ENCODE results near the gene RORB.
A peak's percentile ranks its signal among the peaks of the same experiment; 100 is the strongest.

RORB gene

DNA sequence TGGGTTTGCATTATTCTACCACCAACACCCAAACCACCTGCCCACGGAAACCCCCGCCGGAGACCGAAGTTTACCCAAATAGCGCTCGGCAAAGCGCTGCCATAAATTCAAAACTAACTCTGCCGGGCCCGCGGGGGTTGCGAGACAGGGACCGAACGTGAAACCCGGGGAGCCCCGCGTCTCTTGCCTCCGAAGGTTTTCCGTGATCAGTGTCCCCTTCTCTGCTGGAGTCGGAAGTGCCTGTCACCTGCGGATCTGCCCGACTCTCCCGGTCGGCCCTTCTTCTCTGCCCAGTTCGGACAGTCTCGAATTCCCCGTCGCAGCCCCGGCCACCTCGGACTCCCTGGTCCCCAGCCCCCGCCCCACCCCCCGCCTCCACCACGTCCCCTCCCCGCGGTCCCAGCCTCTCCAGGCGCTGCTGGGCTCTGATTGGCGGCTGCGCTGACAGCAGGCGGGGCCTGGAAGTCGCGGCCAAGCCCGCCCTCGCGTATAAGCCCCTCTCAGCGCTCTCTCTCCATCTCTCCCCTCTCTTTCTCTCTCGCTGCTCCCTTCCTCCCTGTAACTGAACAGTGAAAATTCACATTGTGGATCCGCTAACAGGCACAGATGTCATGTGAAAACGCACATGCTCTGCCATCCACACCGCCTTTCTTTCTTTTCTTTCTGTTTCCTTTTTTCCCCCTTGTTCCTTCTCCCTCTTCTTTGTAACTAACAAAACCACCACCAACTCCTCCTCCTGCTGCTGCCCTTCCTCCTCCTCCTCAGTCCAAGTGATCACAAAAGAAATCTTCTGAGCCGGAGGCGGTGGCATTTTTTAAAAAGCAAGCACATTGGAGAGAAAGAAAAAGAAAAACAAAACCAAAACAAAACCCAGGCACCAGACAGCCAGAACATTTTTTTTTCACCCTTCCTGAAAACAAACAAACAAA is at the start of gene RORB:
TSS of gene RORB (plus strand) at position 517 of the 929 bp plus-strand sequence. CDS start 642 bp downstream, outside the sequence.
- no peak for DNase-seq (ENCODE audit: low read depth)
- TF ChIP-seq, protein P1, sequence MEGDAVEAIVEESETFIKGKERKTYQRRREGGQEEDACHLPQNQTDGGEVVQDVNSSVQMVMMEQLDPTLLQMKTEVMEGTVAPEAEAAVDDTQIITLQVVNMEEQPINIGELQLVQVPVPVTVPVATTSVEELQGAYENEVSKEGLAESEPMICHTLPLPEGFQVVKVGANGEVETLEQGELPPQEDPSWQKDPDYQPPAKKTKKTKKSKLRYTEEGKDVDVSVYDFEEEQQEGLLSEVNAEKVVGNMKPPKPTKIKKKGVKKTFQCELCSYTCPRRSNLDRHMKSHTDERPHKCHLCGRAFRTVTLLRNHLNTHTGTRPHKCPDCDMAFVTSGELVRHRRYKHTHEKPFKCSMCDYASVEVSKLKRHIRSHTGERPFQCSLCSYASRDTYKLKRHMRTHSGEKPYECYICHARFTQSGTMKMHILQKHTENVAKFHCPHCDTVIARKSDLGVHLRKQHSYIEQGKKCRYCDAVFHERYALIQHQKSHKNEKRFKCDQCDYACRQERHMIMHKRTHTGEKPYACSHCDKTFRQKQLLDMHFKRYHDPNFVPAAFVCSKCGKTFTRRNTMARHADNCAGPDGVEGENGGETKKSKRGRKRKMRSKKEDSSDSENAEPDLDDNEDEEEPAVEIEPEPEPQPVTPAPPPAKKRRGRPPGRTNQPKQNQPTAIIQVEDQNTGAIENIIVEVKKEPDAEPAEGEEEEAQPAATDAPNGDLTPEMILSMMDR (IDR thresholded peaks at IDR 0.05; ENCODE audit: control insufficient read depth, extremely low read depth, insufficient read depth), result no peak

DNA sequence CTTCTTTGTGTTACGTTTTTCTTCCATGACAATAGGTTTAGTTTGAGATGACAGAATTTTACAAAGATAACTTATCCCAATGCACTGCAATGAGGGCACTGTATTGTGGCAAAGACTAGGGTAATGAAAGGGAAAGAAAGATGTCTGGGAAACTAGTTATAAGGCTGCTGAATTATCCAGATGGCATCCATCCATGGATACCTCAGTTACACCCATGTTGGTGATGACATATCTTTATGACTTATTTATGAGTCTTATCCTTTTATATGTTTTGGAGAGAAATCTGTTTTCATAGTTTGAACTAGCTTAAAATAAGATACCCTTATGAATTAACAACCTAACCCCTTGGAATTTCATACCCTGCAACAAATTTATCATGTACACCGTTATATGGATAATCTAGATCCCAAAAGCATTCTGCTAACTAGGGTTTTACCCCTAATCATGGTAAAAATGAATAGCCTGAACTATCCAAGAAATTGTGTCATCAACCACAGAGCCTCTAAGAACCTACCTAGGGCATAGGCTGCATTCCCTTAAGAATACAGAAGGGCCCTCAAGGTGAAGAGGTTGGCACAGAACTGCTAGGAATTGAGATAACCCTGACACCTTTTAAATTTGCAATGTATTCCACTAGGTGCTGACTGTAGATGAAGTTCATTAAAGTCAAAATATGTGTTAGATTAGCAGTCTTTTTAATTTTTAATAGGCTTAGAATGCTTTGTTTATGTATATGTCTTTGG is 49.5 kb upstream of the RORB start:
- no peak overlapping the region for H3K4me3 ChIP-seq (ENCODE audit: low read depth, low read length)
- no peak for DNase-seq (ENCODE audit: low read depth)
- TF ChIP-seq, protein P1 (IDR thresholded peaks at IDR 0.05; ENCODE audit: control insufficient read depth, extremely low read depth, insufficient read depth), result no peak

More for the DNA sequence above, at the start of gene RORB:
- H3K4me3 ChIP-seq (ENCODE audit: low read depth, low read length), result peak within 1 kb of the TSS; percentile 52

DNA sequence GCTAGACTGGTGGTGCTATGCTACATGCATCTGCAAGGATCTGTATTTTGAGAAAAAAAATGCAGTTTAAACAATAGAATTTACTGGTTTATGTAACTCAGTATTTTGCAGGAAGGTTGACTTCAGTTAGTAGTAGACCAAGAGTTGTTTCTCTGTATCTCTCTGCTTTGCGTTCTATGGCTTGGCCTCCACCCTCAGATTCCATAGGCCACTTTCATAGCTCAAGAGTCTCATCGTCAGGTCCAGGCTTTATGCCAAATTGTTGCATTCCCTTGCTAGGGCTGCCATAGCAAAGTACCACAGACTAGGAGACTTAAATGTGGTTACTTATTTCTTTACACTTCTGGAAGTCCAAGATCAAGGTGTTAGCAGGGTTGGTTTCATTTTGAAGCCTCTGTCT is 48.1 kb upstream of the RORB start:
- TF ChIP-seq, protein P1 (IDR thresholded peaks at IDR 0.05; ENCODE audit: control insufficient read depth, extremely low read depth, insufficient read depth), result no peak
- H3K4me3 ChIP-seq (ENCODE audit: low read depth, low read length), result no peak overlapping the region
- DNase-seq (ENCODE audit: low read depth), result no peak

DNA sequence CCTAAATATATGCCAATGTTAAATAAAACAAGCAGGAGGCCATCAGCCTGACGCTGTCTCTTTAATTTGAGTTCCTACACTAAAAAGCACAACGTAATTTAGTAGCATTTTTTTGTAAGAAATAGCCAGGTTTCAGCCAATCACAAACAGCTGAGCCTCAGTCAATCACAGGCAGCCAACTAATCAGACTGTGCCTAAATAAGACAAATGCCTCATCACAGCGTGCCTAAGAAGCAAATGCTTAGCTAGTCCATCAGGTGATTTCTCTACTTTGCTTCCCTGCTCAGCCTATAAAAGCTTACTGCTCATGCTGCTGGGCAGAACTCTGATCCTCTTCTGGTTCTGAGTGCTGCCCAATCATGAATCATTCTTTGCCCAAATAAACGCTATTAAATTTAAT is 38.3 kb upstream of the RORB start:
- TF ChIP-seq, protein P1 (IDR thresholded peaks at IDR 0.05; ENCODE audit: control insufficient read depth, extremely low read depth, insufficient read depth), result no peak
- no peak for DNase-seq (ENCODE audit: low read depth)
- H3K4me3 ChIP-seq (ENCODE audit: low read depth, low read length), result no peak overlapping the region

DNA sequence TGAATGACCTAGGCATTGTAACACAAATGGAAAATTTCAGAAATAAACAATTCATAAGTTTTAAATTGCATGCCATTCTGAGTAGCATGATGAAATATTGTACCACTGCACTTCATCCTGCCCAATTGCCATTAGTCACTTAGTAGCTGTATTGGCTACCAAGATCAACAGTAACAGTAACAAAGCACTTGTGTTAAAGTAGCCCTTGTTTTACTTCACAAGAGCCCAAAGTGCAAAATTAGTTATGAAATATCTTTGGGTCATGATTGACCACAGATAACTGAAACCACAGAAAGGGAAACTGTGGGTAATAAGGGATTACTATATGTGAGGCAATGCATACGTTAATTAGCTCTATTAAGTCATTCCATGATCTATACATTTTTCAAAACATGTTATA is 33.3 kb upstream of the RORB start:
- TF ChIP-seq, protein P1 (IDR thresholded peaks at IDR 0.05; ENCODE audit: control insufficient read depth, extremely low read depth, insufficient read depth), result no peak
- H3K4me3 ChIP-seq (ENCODE audit: low read depth, low read length), result no peak overlapping the region
- DNase-seq (ENCODE audit: low read depth), result no peak

DNA sequence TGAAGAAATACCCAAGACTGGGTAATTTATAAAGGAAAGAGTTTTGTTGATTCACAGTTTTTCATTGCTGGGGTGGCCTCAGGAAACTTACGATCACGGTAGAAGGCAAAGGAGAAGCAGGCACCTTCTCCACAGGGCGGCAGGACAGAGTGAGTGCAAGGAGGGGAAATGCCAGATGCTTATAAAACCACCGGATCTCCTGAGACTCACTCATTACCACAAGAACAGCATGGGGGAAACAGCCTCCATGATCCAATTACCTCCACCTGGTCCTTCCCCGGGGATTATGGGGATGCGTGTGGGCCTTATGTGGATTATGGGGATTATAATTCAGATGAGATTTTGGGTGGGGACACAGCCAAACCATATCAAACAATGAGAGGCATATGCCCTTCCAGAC is 18.5 kb upstream of the RORB start:
- no peak overlapping the region for H3K4me3 ChIP-seq (ENCODE audit: low read depth, low read length)
- TF ChIP-seq, protein P1 (IDR thresholded peaks at IDR 0.05; ENCODE audit: control insufficient read depth, extremely low read depth, insufficient read depth), result no peak
- DNase-seq (ENCODE audit: low read depth), result no peak
